A172 (cell line): ENCODE data around the gene TFPI. TPM values are rescaled to one million over a fixed set of nuclear protein-coding genes. Genes with fewer than 3 reads are reported as not detected.
"Not testable (repeated sequence)": the region's sequence is repeated elsewhere in the genome, so short reads cannot be mapped to it uniquely, and the experiment has no call there.

Experiments
- DNase-seq: peaks from one replicate; pipeline ENCODE4 v3.0.0-alpha.2; 2015; ENCODE audit warnings: low spot score
- total RNA-seq: library from RNA; depleted of rRNA; stranded (reverse); fragments of >200 nt; shearing (Covaris generic); gene quantifications from 2 replicates; pipeline ENCODE4 v1.2.3, GENCODE V29; 2014

Gene TFPI
- total RNA-seq, 1 experiment from 2014 or later: 166 TPM

DNA sequence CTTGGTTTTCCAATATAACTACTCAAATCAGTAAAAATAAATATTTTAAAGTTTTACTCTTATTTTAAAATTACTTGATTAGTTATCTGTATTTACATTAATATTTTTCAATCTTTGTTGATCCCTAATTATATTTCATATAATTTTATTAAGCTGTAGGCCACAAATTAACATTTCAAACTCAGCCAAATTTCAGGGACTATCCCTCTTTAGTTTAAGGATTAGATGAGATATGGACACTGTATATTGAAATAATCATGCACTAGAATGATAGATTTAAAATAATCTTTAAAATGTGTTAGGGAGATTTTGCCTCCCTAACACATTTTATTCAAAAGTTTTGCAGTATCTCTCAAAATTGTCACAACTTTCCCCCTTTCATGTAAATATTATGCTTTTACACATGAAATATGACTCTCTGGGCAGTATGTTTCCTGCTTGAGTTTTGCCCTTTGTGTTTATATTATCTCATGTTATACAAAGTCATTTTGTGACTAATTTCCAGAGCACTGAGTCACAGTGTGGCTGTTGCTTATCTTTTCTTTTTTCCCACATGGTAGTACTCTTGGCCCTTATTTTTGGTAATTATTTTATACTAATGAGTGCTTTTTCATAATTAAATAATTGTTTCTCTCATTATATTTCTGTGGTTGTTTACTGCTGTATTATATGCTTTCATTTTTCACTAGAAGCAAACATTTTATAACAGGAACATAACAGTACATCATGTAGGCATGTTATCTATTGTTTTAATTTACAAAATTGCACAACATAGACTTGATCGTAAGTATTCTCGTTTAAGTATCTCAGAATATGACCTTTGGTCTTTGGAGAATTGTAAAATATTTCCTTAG lies 1.2 kb downstream of the TFPI start:
- peak; percentile 74 for DNase-seq

DNA sequence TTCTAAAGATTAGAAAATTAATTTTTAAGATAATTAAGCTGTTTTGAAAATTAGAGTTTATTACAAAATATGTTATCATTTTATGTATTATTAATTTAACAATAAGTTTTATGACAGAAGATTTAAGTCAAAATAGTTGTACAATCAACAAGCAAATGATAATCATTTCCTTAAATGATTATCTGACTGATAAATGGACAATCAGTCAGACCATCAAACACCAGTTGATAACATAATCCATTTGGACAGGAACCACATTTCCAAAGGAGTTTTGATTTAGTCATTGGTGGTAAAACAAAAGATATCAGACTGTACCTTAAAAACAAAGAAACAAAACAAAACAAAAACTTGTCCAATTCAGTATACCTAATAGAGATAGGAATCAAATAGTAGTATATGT lies 1.9 kb downstream of the TFPI start:
- no peak for DNase-seq

- DNase-seq: no peak
Measured at GRCh38 chr2:187550857-187551256, 3.4 kb downstream of the TFPI start.

- DNase-seq: no peak
Measured at GRCh38 chr2:187549951-187550555, 4.2 kb downstream of the TFPI start.

DNA sequence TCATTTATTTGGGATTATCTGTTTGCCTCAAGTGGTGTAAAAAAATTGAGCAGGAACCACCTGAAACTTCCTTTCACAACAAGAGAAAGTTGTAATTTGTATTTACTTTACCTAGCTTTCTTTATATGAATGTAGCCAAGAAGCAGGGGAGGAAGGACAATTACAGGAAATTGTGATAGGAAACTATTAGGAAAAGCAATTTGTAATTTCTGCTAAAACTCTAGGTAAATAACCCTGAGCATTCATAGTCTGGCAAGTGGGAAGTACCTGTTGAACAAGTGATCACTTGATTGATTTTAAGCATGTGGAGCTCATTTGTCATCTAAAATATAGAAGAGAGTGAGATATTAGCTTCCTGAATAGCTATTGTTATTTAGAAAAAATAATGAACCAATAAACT lies 5.0 kb downstream of the TFPI start:
- no peak for DNase-seq

- DNase-seq: no peak
Measured at GRCh38 chr2:187548656-187549055, 5.6 kb downstream of the TFPI start.

DNA sequence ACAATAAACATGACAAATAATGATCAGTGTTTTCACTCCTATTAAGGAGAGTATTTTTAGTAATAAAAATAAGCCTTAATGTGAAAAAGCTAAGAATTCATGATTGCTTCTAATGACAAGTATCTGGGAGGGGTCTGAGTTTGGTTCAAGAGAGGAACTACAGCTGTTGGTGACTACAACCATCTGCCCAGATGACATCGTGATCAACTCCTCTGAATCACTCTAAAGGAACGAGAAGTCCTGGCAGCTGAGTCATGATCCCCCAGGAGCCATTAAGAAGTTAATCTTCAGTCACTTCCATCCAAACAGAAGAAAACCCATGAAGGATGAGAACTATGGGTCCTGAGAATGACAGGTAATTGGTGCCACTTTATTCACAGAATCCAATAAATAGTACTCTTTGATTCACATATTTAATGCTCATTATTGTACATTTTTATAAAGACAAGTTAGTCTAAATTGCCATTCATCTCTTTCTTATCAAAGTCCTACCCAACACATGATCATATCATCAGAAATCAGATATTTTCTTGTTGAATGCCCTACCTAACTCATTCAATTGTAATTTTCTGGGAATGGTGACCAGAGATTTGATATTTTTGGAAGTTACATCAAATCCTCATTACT lies 6.8 kb downstream of the TFPI start:
- DNase-seq: peak; percentile 98

- no peak for DNase-seq
Measured at GRCh38 chr2:187546762-187547333, 7.4 kb downstream of the TFPI start.

GRCh38 chr2:187545238-187545751 lies 8.9 kb downstream of the TFPI start:
- DNase-seq: no peak

GRCh38 chr2:187544371-187545080 lies 9.7 kb downstream of the TFPI start:
- DNase-seq: peak; percentile 89

DNA sequence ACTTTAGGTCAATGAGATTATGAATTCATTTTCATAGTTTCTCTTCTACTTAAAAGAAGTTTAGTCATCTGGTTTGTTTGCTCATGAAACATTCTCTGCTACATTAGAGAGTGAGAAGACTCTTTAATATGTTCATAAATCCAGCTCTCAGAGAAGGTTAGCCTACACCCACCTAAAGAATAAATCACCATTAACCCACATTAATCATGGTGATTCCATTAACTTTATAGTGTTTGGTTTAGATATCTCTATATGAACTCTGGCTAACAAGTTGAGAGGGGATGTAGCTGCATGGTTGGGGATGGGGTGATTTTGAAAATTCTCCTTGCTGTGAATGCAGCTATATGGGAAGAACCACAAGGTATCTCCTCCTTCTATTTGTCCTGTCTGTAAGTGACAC lies 10.7 kb downstream of the TFPI start:
- no peak for DNase-seq

GRCh38 chr2:187542123-187542522 lies 12.1 kb downstream of the TFPI start:
- DNase-seq: no peak

DNA sequence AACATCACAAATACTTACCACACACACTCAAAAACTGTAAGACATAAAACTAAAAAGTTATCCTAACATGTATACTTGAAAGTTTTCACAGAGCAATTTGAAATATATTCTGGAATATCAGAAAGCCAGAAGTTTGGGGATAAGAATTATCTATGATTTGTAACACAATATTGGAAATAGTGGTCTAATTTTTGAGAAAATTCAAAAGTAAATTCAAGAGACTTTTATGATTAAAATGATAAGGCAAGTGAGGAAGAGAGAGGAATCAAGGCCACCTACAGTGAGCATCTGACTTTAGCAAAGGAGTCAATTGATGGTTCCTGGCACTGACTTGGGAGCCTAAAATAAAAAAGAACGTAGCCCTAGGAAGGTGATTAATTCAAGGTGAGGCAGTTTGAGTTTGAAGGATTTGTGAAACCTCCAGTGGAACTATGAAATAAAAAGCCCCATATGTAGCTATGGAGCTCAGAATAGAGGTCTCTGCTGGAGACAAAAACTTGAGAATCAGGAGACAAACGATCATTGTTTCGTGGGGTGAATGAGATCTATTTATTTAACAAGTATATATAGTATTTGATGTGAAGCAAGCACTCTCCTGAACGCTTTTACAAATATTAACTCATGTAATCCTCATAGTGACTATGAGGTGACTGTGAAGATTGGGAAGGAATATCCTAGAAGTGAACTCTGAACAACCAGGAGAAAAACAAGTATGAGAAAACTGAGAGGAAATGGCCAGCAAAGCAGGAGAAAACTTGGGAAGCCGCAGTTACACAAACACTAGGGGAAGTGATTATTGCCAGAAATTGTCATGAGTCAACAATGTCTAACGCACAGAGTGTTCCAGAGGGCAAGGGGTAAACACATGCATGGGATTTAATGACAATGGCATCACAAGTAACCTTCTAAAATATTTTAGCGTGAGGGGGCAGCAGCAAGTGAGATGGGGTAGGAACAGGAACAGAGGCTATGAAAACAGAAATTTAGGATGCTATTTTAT lies 12.8 kb downstream of the TFPI start:
- DNase-seq: peak; percentile 87

DNA sequence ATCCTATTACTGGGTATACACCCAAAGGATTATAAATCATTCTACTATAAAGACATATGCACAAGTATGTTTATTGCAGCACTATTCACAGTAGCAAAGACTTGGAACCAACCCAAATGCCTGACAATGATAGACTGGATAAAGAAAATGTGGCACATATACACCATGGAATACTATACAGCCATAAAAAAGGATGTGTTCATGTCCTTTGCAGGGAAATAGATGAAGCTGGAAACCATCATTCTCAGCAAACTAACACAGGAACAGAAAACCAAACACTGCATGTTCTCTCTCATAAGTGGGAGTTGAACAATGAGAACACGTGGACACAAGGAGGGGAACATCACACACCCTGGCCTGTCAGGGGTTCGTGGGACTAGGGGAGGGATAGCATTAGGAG lies 16.0 kb downstream of the TFPI start:
- not testable (repeated sequence) for DNase-seq

DNA sequence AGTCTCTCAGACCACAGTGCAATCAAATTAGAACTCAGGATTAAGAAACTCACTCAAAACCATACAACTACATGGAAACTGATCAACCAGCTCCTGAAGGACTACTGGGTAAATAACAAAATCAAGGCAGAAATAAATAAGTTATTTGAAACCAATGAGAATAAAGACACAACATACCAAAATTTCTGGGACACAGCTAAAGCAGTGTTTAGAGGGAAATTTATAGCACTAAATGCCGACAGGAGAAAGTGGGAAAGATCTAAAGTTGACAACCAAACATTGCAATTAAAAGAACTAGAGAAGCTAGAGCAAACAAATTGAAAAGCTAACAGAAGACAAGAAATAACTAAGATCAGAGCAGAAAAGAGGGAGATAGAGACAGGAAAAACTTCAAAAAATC lies 18.9 kb downstream of the TFPI start:
- DNase-seq: not testable (repeated sequence)

DNA sequence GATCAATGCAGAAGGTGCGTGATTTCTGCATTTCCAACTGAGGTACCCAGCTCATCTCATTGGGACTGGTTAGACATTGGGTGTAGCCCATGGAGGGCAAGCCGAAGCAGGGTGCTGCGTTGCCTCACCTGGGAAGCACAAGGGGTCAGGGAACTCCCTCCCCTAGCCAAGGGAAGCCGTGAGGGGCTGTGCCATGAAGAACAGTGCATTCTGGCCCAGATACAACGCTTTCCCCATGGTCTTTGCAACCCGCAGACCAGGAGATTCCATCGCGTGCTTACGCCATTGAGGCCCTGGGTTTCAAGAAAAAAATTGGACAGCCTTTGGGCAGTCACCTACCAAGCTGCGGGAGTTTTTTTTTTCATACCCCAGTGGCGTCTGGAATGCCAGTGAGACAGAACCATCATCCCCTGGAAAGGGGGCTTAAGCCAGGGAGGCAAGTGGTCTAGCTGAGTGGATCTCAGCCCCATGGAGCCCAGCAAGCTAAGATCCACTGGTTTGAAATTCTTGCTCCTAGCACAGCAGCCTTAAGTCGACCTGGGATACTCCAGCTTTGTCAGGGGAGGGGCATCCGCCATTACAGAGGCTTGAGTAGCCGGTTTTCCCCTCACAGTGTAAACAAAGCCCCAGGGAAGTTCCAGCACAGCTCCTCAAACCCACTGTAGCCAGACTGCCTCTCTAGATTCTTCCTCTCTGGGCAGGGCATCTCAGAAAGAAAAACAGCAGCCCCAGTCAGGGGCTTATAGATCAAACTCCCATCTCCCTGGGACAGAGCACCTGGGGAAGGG lies 21.7 kb downstream of the TFPI start:
- DNase-seq: no peak

- no peak for DNase-seq
Measured at GRCh38 chr2:187529977-187530721, 24.1 kb downstream of the TFPI start.

DNA sequence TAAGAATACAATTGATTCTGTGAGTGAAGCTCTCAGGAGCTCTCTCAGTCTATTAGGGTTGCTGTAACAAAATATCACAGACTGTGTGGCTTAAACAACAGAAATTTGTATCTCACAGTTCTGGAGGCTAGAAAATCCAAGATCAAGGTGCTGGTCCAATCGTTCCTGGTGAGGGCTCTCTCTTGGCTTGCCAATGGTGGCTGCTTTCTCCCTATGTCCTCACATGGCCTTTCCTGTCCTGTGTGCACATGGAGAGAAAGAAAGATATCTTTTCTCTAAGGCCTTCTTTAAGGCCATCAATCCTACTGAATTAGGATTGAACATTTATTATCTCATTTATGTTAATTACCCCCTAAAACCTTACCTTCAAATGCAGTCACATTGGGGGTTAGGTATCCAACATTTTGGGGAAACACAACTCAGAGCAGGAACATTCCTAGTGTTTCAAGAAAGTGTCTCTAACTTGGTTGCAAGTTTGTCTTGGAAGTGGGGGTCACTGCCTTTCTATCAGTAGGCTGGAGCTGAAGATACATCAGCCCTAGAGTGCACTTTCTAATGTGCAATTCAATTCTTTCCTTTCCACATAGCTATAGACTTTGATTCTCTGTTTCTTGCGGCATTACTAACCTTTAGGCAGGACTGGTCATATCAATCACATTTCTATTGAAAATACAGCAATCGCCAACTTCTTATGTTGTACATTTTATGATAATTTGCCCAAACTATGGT lies 24.8 kb downstream of the TFPI start:
- DNase-seq: no peak
